HepG2 (cell line): ENCODE data around the gene C4BPA. TPM values are rescaled to one million over a fixed set of nuclear protein-coding genes. Genes with fewer than 3 reads are reported as not detected.

Experiments
- DNMT3B ChIP-seq: conservative IDR thresholded peaks from 2 replicates; pipeline ENCODE4 v1.6.1; 2016; ENCODE audit warnings: missing biosample characterization, control low read depth
- NBN ChIP-seq: fragments of 450-650 bp; conservative IDR thresholded peaks from 2 replicates; pipeline ENCODE4 v1.6.1; 2017
- RFXANK ChIP-seq: IDR thresholded peaks from 2 replicates; pipeline ENCODE4 v1.6.1; 2016
- SMAD9 ChIP-seq: sonication (generic); formaldehyde crosslinking; IDR thresholded peaks from 2 replicates; pipeline ENCODE4 v1.5.1; 2020; ENCODE audit warnings: mild to moderate bottlenecking, missing genetic modification reagents
- SMARCE1 ChIP-seq: fragments of 450-650 bp; IDR thresholded peaks from 2 replicates; pipeline ENCODE4 v1.6.1; 2017; ENCODE audit warnings: borderline replicate concordance
- SRSF1 ChIP-seq: fragments of 200-400 bp; formaldehyde crosslinking; optimal IDR thresholded peaks from 2 replicates; pipeline ENCODE3; 2017; ENCODE audit warnings: mild to moderate bottlenecking, low read depth, low read length, moderate library complexity
- YEATS2 ChIP-seq: sonication (generic); formaldehyde crosslinking; IDR thresholded peaks from 2 replicates; pipeline ENCODE4 v1.4.0; 2020; ENCODE audit warnings: missing genetic modification reagents, borderline replicate concordance
- ZFP36L1 ChIP-seq: sonication (generic); formaldehyde crosslinking; IDR thresholded peaks from 2 replicates; pipeline ENCODE4 v1.8.0; 2022; ENCODE audit warnings: mild to moderate bottlenecking, missing genetic modification reagents, moderate library complexity
- ZNF317 ChIP-seq: sonication (generic); formaldehyde crosslinking; IDR thresholded peaks from 2 replicates; pipeline ENCODE4 v1.5.0; 2020; ENCODE audit warnings: mild to moderate bottlenecking, missing genetic modification reagents
- ZNF343 ChIP-seq: sonication (generic); formaldehyde crosslinking; IDR thresholded peaks from 2 replicates; pipeline ENCODE4 v1.4.0; 2020; ENCODE audit warnings: mild to moderate bottlenecking, missing genetic modification reagents
- ZNF878 ChIP-seq: sonication (generic); formaldehyde crosslinking; IDR thresholded peaks from 2 replicates; pipeline ENCODE4 v1.8.1; 2023; ENCODE audit warnings: mild to moderate bottlenecking, missing genetic modification reagents, moderate library complexity
- polyA plus RNA-seq, 8 experiments: library from polyadenylated mRNA; depleted of rRNA in 3 of 8; stranded (reverse) in 7 of 8; unstranded in 1 of 8; fragments of >200 nt; fragmentation: Illumina TruSeq in 4 of 8; extraction: Trizol in 4 of 8; gene quantifications; 2 replicates each; pipeline versions ENCODE4 v1.2.1 to v1.2.3, GENCODE V29; 2011 to 2016; ENCODE audit warnings: low read depth in 4 of 8, missing spikeins in 1 of 8, mixed read lengths in 1 of 8; ENCODE audit not compliant: insufficient read depth in 1 of 8
- total RNA-seq, 5 experiments: library from RNA; depleted of rRNA; stranded (reverse); fragments of >200 nt; fragmentation: Illumina TruSeq; extraction: Trizol; gene quantifications; 2 replicates each; pipeline ENCODE4 v1.2.3, GENCODE V29; 2016; ENCODE audit warnings: low read depth in 1 of 5
- TF ChIP-seq, protein P1 (sequence below): sonication (generic); formaldehyde crosslinking; IDR thresholded peaks from 2 replicates; pipeline ENCODE4 v1.5.1; 2020; ENCODE audit warnings: missing genetic modification reagents, mild to moderate bottlenecking, borderline replicate concordance
- TF ChIP-seq, protein P2 (sequence below): sonication (generic); formaldehyde crosslinking; IDR thresholded peaks from 2 replicates; pipeline ENCODE4 v1.8.1; 2023; ENCODE audit warnings: mild to moderate bottlenecking, missing genetic modification reagents, borderline replicate concordance
- TF ChIP-seq, protein P3 (sequence below): IDR thresholded peaks from 2 replicates; pipeline ENCODE4 v1.6.1; 2012; ENCODE audit warnings: low read length, improper control_type of control experiment
- TF ChIP-seq, protein P4 (sequence below), 2 experiments: sonication (generic) in 1 of 2; formaldehyde crosslinking in 1 of 2; IDR thresholded peaks; 2 replicates each; pipeline versions ENCODE4 v1.4.0 to v1.6.1; 2016 to 2020; ENCODE audit warnings: borderline replicate concordance in 1 of 2, low read depth in 1 of 2, mild to moderate bottlenecking in 1 of 2, missing genetic modification reagents in 1 of 2
- TF ChIP-seq, protein P5 (sequence below): sonication (generic); formaldehyde crosslinking; IDR thresholded peaks from 2 replicates; pipeline ENCODE4 v1.8.1; 2023; ENCODE audit warnings: mild to moderate bottlenecking, inconsistent platforms, moderate library complexity, missing genetic modification reagents, borderline replicate concordance

The C4BPA gene
- total and polyA plus RNA-seq, 2 of the 13 experiments (the other 11 are each of a cell fraction or from before 2014, with no cell fraction given), result 32.1 to 60.1 TPM

DNA sequence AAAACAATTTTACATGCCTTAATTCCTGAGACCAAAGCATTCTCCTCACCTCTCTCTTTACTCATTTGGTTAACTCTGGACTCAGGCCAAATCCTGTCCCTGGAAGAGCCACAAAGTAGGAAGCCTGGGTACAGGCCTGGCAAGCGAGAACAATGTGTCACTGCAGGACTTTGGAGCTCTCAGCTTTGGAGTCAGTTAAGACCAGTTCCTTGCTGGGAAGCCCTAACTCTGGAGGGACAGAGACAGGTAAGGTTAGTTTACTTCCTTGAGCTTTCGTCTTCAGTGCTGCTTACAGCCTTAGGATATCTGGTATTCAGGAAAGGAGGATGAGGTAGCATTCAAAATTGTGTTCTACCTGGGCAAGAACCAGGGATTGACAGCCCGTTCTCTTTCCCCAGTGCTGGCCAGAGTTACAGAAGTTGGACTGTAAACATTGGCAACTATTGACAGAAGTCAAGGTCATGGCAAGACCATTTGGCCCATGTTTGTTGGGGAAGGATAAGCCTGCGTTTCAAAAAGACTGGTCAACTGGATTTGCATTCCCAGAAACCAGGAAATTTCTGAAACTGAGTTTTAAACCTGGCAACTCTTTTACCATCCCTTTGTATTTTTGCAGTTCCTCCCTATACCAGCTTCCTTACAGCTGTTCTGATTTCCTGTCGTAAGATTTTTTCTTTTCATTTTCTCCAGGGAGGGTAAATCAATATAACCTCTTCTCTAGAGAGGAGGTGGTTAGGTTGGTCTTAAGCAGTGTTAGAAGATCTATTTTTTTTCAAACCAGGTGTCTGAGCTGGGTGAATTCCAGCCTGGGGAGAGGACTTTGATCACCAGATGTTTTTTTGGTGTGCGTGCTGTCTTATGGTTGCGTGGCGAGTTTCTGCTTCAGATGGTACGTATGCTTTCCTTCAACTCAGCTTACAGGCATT, 15.1 kb upstream of the C4BPA start, which contains the start of gene C4BPB (continued):
- TF ChIP-seq, protein P1, sequence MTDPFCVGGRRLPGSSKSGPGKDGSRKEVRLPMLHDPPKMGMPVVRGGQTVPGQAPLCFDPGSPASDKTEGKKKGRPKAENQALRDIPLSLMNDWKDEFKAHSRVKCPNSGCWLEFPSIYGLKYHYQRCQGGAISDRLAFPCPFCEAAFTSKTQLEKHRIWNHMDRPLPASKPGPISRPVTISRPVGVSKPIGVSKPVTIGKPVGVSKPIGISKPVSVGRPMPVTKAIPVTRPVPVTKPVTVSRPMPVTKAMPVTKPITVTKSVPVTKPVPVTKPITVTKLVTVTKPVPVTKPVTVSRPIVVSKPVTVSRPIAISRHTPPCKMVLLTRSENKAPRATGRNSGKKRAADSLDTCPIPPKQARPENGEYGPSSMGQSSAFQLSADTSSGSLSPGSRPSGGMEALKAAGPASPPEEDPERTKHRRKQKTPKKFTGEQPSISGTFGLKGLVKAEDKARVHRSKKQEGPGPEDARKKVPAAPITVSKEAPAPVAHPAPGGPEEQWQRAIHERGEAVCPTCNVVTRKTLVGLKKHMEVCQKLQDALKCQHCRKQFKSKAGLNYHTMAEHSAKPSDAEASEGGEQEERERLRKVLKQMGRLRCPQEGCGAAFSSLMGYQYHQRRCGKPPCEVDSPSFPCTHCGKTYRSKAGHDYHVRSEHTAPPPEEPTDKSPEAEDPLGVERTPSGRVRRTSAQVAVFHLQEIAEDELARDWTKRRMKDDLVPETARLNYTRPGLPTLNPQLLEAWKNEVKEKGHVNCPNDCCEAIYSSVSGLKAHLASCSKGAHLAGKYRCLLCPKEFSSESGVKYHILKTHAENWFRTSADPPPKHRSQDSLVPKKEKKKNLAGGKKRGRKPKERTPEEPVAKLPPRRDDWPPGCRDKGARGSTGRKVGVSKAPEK (CRISPR knock-in tag), result peak; percentile 43; the same call in 1 of the 2 replicates
- no peak for TF ChIP-seq RFXANK (CRISPR knock-in tag)
- no peak for TF ChIP-seq ZNF878
- TF ChIP-seq SRSF1, result no peak
- peak; percentile 53; the same call in 1 of the 2 replicates for TF ChIP-seq YEATS2 (CRISPR knock-in tag)
- TF ChIP-seq, protein P2, sequence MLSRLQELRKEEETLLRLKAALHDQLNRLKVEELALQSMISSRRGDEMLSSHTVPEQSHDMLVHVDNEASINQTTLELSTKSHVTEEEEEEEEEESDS (CRISPR knock-in tag), result no peak
- TF ChIP-seq, protein P3, sequence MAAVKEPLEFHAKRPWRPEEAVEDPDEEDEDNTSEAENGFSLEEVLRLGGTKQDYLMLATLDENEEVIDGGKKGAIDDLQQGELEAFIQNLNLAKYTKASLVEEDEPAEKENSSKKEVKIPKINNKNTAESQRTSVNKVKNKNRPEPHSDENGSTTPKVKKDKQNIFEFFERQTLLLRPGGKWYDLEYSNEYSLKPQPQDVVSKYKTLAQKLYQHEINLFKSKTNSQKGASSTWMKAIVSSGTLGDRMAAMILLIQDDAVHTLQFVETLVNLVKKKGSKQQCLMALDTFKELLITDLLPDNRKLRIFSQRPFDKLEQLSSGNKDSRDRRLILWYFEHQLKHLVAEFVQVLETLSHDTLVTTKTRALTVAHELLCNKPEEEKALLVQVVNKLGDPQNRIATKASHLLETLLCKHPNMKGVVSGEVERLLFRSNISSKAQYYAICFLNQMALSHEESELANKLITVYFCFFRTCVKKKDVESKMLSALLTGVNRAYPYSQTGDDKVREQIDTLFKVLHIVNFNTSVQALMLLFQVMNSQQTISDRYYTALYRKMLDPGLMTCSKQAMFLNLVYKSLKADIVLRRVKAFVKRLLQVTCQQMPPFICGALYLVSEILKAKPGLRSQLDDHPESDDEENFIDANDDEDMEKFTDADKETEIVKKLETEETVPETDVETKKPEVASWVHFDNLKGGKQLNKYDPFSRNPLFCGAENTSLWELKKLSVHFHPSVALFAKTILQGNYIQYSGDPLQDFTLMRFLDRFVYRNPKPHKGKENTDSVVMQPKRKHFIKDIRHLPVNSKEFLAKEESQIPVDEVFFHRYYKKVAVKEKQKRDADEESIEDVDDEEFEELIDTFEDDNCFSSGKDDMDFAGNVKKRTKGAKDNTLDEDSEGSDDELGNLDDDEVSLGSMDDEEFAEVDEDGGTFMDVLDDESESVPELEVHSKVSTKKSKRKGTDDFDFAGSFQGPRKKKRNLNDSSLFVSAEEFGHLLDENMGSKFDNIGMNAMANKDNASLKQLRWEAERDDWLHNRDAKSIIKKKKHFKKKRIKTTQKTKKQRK, result no peak
- TF ChIP-seq DNMT3B (CRISPR knock-in tag), result no peak
- no peak for TF ChIP-seq SMAD9 (CRISPR knock-in tag)
- TF ChIP-seq ZNF343, result peak; percentile 65; the same call in 1 of the 2 replicates
- no peak for TF ChIP-seq SMARCE1
- TF ChIP-seq ZFP36L1, result no peak
- TF ChIP-seq, protein P4, sequence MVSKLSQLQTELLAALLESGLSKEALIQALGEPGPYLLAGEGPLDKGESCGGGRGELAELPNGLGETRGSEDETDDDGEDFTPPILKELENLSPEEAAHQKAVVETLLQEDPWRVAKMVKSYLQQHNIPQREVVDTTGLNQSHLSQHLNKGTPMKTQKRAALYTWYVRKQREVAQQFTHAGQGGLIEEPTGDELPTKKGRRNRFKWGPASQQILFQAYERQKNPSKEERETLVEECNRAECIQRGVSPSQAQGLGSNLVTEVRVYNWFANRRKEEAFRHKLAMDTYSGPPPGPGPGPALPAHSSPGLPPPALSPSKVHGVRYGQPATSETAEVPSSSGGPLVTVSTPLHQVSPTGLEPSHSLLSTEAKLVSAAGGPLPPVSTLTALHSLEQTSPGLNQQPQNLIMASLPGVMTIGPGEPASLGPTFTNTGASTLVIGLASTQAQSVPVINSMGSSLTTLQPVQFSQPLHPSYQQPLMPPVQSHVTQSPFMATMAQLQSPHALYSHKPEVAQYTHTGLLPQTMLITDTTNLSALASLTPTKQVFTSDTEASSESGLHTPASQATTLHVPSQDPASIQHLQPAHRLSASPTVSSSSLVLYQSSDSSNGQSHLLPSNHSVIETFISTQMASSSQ (IDR thresholded peaks at IDR 0.05; ENCODE audit: low read depth), result peak; percentile 64
- TF ChIP-seq, protein P4 (CRISPR knock-in tag; IDR thresholded peaks at IDR 0.05; ENCODE audit: borderline replicate concordance), result peak; percentile 84; the same call in 1 of the 2 replicates
- peak; percentile 75 for TF ChIP-seq ZNF317 (CRISPR knock-in tag)
- no peak for TF ChIP-seq NBN
- TF ChIP-seq, protein P5, sequence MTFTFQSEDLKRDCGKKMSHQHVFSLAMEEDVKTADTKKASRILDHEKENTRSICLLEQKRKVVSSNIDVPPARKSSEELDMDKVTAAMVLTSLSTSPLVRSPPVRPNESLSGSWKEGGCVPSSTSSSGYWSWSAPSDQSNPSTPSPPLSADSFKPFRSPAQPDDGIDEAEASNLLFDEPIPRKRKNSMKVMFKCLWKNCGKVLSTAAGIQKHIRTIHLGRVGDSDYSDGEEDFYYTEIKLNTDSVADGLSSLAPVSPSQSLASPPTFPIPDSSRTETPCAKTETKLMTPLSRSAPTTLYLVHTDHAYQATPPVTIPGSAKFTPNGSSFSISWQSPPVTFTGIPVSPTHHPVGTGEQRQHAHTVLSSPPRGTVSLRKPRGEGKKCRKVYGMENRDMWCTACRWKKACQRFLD (CRISPR knock-in tag), result no peak; the same call in 1 of the 2 replicates
